WERI-Rb-1 (cell line): ENCODE measurements around the gene PIPOX.
A peak's percentile ranks its signal among the peaks of the same experiment; 100 is the strongest.

Experiments
- DNase-seq: peaks from one replicate; pipeline ENCODE4 v3.0.0-alpha.2; 2020
- H3K27ac ChIP-seq: fragments of 250-450 bp; sonication (Bioruptor Pico); 2 replicates; pipeline ENCODE4 v1.5.1; 2020; ENCODE audit warnings: mild to moderate bottlenecking, moderate library complexity
- H3K27me3 ChIP-seq: fragments of 250-450 bp; sonication (Bioruptor Pico); 2 replicates; pipeline ENCODE4 v1.5.1; 2021; ENCODE audit warnings: mild to moderate bottlenecking, low read depth, moderate library complexity; ENCODE audit not compliant: insufficient read depth, severe bottlenecking
- H3K36me3 ChIP-seq: fragments of 250-450 bp; sonication (Bioruptor Pico); 2 replicates; pipeline ENCODE4 v1.5.1; 2020; ENCODE audit warnings: mild to moderate bottlenecking, moderate library complexity
- H3K4me3 ChIP-seq: 2 replicates; pipeline ENCODE4 v1.5.1; 2011; ENCODE audit warnings: low read depth, mild to moderate bottlenecking, control low read depth, low read length
- H3K9me3 ChIP-seq: fragments of 250-450 bp; sonication (Bioruptor Pico); 2 replicates; pipeline ENCODE4 v1.5.1; 2021; ENCODE audit warnings: mild to moderate bottlenecking, moderate library complexity; ENCODE audit not compliant: severe bottlenecking
- CTCF ChIP-seq: IDR thresholded peaks from 2 replicates; pipeline ENCODE4 v1.5.1; 2011; ENCODE audit warnings: low read depth, mild to moderate bottlenecking, control low read depth, inconsistent platforms, low read length

Gene PIPOX

GRCh38 chr17:29060475-29060874 is 17.5 kb downstream of the PIPOX start:
- Histone ChIP-seq H3K9me3 (no peaks in the 10 kb centered on the region), H3K27me3 (no peaks in the 10 kb centered on the region), H3K27ac (no peak overlapping the region), H3K36me3 (no peaks in the 10 kb centered on the region), H3K4me3 (no peak overlapping the region)
- no peak for TF ChIP-seq CTCF
- no peak for DNase-seq

DNA sequence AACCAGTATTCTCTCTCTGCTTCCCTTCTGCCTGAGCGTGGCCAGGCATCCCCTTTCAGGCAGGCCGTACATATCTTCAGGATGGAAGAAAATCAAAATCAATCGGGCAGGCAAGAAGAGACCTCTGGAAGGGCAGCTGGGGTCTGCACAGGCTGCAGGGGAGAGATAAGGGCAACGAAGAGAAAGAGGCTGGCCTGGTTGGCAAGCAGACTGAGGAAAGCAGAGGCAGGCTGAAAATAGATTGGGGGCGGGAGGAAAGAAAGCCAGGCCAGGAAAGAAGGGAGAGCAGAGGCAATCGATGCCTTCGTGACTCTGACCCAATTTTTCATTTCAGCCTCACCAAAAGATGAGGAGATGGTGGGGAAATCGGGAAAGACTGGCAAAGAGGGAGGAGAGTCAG is 18.1 kb downstream of the PIPOX start:
- no peaks in the 10 kb centered on the region for H3K27me3 ChIP-seq
- no peak overlapping the region for H3K4me3 ChIP-seq
- H3K27ac ChIP-seq, result no peak overlapping the region
- H3K36me3 ChIP-seq, result no peaks in the 10 kb centered on the region
- DNase-seq, result no peak
- no peak for TF ChIP-seq CTCF
- no peaks in the 10 kb centered on the region for H3K9me3 ChIP-seq

GRCh38 chr17:29062215-29062614 is 19.3 kb downstream of the PIPOX start:
- Histone ChIP-seq H3K27ac (no peak overlapping the region), H3K27me3 (no peaks in the 10 kb centered on the region), H3K9me3 (no peaks in the 10 kb centered on the region), H3K4me3 (no peak overlapping the region), H3K36me3 (no peaks in the 10 kb centered on the region)
- TF ChIP-seq CTCF, result no peak
- DNase-seq, result no peak

DNA sequence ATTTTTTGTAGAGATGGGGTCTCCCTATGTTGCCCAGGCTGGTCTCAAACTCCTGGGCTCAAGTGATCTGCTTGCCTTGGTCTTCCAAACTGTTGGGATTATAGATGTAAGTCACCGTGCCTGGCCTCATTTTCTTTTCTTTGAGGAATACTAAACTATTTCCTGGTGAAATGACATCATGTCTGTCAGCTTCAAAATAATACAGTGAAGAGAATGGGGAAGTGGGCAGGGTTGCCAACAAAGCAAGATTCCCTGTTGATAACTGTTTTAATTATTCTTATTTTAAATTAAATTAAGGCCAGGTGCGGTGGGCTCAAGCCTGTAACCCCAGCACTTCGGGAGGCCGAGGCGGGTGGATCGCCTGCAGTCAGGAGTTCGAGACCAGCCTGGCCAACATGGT is 21.1 kb downstream of the PIPOX start:
- Histone ChIP-seq H3K27ac (no peak overlapping the region), H3K36me3 (no peaks in the 10 kb centered on the region), H3K9me3 (no peaks in the 10 kb centered on the region), H3K27me3 (no peaks in the 10 kb centered on the region), H3K4me3 (no peak overlapping the region)
- TF ChIP-seq CTCF, result no peak
- DNase-seq, result no peak

DNA sequence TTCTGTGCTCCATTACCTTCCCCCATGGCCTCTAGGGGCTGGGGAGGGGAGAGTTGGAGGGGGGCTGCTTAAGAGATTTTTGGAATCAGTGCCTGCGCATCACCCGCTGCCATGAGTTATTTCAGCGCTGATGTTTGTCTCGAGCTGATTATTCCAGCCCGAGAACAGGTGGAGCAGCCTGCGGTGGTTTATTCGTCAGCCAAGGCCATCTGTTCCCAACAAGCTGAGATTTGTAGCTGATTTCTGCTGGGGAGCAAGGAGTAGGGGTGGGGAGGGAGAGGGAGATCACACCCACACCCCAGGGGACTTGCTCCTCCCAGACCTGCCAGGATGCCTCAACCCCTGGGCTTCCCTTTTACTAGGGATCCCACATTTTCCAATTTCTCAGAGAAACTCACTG is 23.1 kb downstream of the PIPOX start:
- Histone ChIP-seq H3K36me3 (no peaks in the 10 kb centered on the region), H3K27me3 (no peaks in the 10 kb centered on the region), H3K4me3 (peak overlapping the region; percentile 32), H3K27ac (peak overlapping the region; percentile 82), H3K9me3 (no peaks in the 10 kb centered on the region)
- no peak for TF ChIP-seq CTCF
- peak; percentile 90 for DNase-seq

DNA sequence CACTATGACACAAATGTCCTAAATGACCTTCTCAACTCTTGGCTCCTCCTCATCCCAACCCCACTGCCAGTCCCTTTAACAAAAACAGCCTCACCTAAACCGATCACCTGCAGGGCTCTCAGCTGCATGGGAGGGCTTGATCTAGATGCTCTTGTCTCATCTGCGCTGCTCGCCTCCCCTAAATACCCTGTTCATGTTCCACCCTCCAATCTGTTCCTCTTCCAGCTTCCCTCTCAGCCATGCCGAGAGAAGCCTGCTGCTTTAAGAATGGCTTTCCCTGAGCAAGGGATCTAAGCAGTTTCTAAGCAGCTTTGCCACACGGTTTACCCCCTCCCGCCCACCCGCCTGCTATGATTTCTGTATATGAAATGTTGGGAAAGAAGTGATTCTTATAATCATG is 23.7 kb downstream of the PIPOX start:
- Histone ChIP-seq H3K36me3 (no peaks in the 10 kb centered on the region), H3K27me3 (no peaks in the 10 kb centered on the region), H3K4me3 (peak overlapping the region; percentile 32), H3K9me3 (no peaks in the 10 kb centered on the region), H3K27ac (peak overlapping the region; percentile 82)
- peak; percentile 89 for DNase-seq
- no peak for TF ChIP-seq CTCF
